Diencephalon (tissue), 1 donor: Measurements from ENCODE around the gene PGBD4. TPM values are rescaled to one million over a fixed set of nuclear protein-coding genes. Genes with fewer than 3 reads are reported as not detected.

ENCODE experiments used
- total RNA-seq: library from RNA; depleted of rRNA; stranded (reverse); fragments of >200 nt; gene quantifications from one replicate; pipeline ENCODE4 v1.2.3, GENCODE V29; 2014

Gene PGBD4
- 5.3 TPM for total RNA-seq

DNA sequence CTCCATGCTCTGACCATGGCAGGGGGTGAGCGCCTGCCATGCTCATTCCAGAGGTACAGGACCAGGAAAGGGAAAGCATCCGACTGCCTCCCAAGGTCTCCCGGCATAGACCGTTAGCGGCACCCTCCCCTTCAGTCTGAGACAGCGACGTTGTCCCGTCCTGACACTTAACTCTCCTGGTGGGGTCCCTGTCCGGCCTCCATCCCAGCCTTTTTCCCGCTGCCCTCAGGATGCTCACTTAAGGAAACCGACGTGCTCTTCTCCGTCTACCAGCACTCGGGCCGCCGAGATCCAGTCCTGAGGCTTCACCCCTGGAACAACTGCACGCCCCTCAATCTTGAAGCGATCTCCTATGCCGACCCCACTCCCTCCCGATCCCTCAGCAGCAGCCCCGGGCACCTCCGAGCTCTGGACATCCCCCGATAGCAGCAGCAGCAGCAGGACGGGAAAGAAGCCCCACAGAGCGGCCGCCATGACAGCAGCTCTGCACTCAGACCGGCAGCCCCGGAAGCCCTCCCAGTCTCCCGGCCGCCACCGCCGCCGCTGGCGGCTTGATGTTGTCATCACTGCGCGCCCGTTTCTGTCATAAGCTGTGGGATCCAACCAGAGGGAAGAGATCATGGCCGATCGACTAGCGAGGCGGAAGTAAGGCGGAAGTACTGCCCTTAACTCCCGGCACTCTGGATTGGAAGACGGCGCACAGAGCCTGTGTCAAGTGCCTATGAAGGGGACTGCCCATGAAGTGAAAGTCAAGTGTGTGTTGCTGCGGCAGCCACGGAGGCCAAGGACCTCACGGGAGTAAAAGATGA, at the start of gene PGBD4, which contains the start of gene EMC7:
TSS of gene PGBD4 (plus strand) at position 718 of the 809 bp plus-strand sequence. CDS start 449 bp downstream, outside the sequence.
TSS of gene EMC7 (minus strand) at position 497 of the 809 bp plus-strand sequence. CDS start at position 474, 23 bp downstream.

Other genes with a start within 250 kb of the PGBD4 start
- 10.6 TPM for gene CHRM5, start 133.6 kb upstream of the PGBD4 start, total RNA-seq
- gene AVEN, start 62.9 kb upstream of the PGBD4 start, total RNA-seq, result 10.1 TPM
- gene EMC7, start 221 bp upstream of the PGBD4 start, total RNA-seq, result 39.4 TPM
- 99.9 TPM for gene KATNBL1, start 108.0 kb downstream of the PGBD4 start, total RNA-seq
- gene EMC4, start 122.9 kb downstream of the PGBD4 start, total RNA-seq, result 131 TPM
- gene SLC12A6, start 235.7 kb downstream of the PGBD4 start, total RNA-seq, result 37.1 TPM
- gene NOP10, start 241.1 kb downstream of the PGBD4 start, total RNA-seq, result 107 TPM
- not detected for gene NUTM1, start 241.2 kb downstream of the PGBD4 start, total RNA-seq